Measurements from ENCODE around the gene EZH1. TPM values are rescaled to one million over a fixed set of nuclear protein-coding genes. Genes with fewer than 3 reads are reported as not detected.
A peak's percentile ranks its signal among the peaks of the same experiment; 100 is the strongest.

The EZH1 gene
- total and polyA plus RNA-seq, 2 experiments from 2014 or later, result 22.4 to 22.8 TPM

DNA sequence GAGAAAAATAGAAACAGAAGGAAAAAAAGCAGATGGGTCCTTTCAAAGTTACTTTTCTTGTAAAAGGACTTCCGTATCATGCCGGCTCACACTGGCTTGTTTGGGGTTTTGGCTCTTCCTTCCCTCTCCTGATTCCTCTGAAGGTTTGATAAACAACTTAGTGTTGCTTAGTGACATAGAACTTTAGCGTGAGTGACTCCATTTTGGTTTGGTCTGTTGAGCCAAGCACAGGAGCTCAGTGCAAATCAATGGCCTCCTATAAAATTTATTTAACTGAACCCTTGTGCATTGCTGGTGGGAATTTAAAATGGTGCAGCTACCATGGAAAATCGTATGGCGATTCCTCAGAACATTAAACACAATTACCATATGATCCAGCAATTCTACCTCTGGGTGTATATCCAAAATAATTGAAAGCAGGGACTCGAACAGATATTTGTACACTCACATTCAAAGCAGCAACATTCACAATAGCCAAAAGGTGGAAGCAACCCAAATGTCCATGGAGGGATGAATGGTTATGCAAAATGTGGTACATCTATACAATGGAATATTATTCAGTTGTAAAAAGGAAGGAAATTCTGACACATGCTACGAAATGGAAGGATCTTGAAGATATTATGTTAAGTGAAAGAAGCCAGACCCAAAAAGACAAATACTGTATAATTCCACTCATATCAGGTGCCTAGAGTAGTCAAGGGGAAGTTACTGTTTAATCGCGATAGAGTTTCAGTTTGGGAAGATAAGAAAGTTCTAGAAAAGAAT lies 86.8 kb downstream of the EZH1 start:
- Histone ChIP-seq H3K36me3 (ENCODE audit: low read depth) (peaks cover 9% of the 10 kb centered on the region), H3K27ac (no peak overlapping the region), H3K27me3 (replicated peaks; ENCODE audit: insufficient read depth) (no peaks in the 10 kb centered on the region), H3F3A (ENCODE audit: insufficient read depth) (peaks cover 39% of the 10 kb centered on the region), H3K9me2 (ENCODE audit: insufficient read depth) (no peaks in the 10 kb centered on the region), H3K79me2 (ENCODE audit: insufficient read depth) (peaks cover 24% of the 10 kb centered on the region), H3K9me3 (ENCODE audit: low read depth) (no peaks in the 10 kb centered on the region), H2AFZ (peak overlapping the region; percentile 93), H3K4me1 (ENCODE audit: insufficient read depth) (peaks cover 23% of the 10 kb centered on the region), H3K9ac (no peak overlapping the region), H4K20me1 (ENCODE audit: insufficient read depth) (no peaks in the 10 kb centered on the region), H3K4me2 (ENCODE audit: unreplicated experiment) (no peak overlapping the region), H3K4me3 (no peak overlapping the region)
- no peak for TF ChIP-seq EZH2 (IDR thresholded peaks at IDR 0.05; ENCODE audit: insufficient read depth, poor library complexity, severe bottlenecking)
- no peak for TF ChIP-seq EZH2phosphoT487 (IDR thresholded peaks at IDR 0.05; ENCODE audit: insufficient read depth, low read depth)
- 87 to 89% methylated on average over 9 of the region's 9 CpGs for WGBS, 2 experiments (ENCODE audit: low coverage in 1 of 2, low lambda C conversion rate in 2 of 2, missing lambda C conversion rate in 2 of 2)
- in situ Hi-C loops (cut with MboI), result no loop called here
- no peak for DNase-seq

DNA sequence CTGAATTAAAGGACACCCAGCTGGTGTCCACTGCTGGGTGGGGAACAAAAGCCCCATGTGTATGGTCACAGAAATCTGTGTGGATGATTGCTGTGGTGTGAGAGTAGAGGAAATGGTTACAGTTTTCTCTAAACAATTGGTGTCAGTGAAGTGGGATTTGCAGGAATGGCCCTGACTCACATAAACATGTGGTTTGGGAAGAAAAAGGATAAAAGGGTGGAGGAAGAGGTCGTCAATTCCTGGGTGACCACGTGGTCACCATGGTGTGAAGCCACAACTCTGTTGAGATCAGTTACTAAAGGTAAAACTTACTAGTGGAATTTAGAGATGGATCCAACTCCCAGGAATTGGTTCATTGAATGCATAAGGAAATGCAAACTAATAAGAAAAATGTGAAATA lies 89.3 kb downstream of the EZH1 start:
- no peak for TF ChIP-seq EZH2phosphoT487 (IDR thresholded peaks at IDR 0.05; ENCODE audit: insufficient read depth, low read depth)
- TF ChIP-seq EZH2 (IDR thresholded peaks at IDR 0.05; ENCODE audit: insufficient read depth, poor library complexity, severe bottlenecking), result no peak
- 0 out of 2 replicates have a peak overlapping the region, but pooled peaks have one; percentile 3 for H2AFZ ChIP-seq
- in situ Hi-C loops (cut with MboI), result no loop called here
- H4K20me1 ChIP-seq (ENCODE audit: insufficient read depth), result no peaks in the 10 kb centered on the region
- H3K9me3 ChIP-seq (ENCODE audit: low read depth), result no peaks in the 10 kb centered on the region
- H3K36me3 ChIP-seq (ENCODE audit: low read depth), result no peaks in the 10 kb centered on the region
- H3K9ac ChIP-seq, result no peak overlapping the region
- H3K4me1 ChIP-seq (ENCODE audit: insufficient read depth), result peaks cover 14% of the 10 kb centered on the region
- peak; percentile 55 for DNase-seq
- peak overlapping the region; percentile 2 for H3K4me2 ChIP-seq (ENCODE audit: unreplicated experiment)
- H3K4me3 ChIP-seq, result no peak overlapping the region
- peak overlapping the region; percentile 45 for H3K27ac ChIP-seq
- peaks cover 33% of the 10 kb centered on the region for H3F3A ChIP-seq (ENCODE audit: insufficient read depth)
- no peaks in the 10 kb centered on the region for H3K27me3 ChIP-seq (replicated peaks; ENCODE audit: insufficient read depth)
- 18 to 19% methylated on average over 2 of the region's 2 CpGs for WGBS, 2 experiments (ENCODE audit: low coverage in 1 of 2, low lambda C conversion rate in 2 of 2, missing lambda C conversion rate in 2 of 2)
- no peaks in the 10 kb centered on the region for H3K9me2 ChIP-seq (ENCODE audit: insufficient read depth)
- peaks cover 5% of the 10 kb centered on the region; the same call in 1 of the 2 replicates for H3K79me2 ChIP-seq (ENCODE audit: insufficient read depth)

DNA sequence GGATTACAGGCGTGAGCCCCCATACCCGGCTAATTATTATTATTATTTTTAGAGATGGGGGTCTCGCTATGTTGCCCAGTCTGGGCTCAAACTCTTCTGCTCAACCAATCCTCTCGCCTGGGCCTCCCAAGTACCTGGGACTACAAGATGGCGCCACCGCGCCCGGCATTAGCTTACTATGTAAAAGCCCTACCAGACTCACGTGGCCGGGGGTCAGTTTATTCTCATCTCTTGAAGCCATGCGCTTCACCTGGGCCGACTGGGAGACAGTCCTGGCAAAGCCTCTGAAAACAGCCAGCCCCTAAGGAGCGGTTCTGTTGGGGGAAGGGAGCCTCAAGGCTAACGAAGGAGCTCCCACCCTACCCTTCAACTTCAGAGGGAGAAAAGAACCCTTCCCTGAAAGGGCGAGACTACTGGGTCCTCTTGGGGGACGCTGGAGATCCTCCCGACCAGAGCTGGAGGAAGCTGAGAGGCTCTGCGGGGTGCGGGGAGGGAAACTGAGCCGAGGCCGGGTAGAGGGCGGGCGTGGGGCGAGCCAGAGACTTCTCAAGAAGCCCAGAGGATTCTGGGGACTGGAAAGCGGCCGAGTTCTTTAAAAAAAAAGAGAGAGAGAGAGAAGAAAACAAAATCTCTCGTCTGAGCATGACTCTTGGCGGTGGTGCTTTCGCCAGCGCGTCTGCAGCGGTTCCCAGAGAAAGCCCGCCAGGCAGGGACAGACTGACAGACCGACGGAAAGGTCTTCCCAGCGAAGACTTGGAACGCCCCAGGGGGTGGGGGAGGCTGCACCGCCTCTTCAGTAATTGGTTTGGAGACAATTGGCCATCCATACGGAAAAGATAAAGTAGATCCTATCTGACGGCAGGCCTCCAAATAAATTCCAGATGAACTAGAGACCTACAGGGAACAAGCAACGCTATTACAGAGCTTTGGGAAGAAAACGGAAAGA lies 91.4 kb downstream of the EZH1 start:
- Histone ChIP-seq H3K27me3 (replicated peaks; ENCODE audit: insufficient read depth) (no peaks in the 10 kb centered on the region), H3K27ac (peak overlapping the region; percentile 48), H3K4me2 (ENCODE audit: unreplicated experiment) (peak overlapping the region; percentile 86), H3K4me1 (ENCODE audit: insufficient read depth) (peaks cover 9% of the 10 kb centered on the region), H3K79me2 (ENCODE audit: insufficient read depth) (no peaks in the 10 kb centered on the region), H3K9me3 (ENCODE audit: low read depth) (no peaks in the 10 kb centered on the region), H4K20me1 (ENCODE audit: insufficient read depth) (no peaks in the 10 kb centered on the region), H3K9me2 (ENCODE audit: insufficient read depth) (no peaks in the 10 kb centered on the region), H3K4me3 (peak overlapping the region; percentile 66), H3K36me3 (ENCODE audit: low read depth) (no peaks in the 10 kb centered on the region), H3K9ac (peak overlapping the region; percentile 77), H3F3A (ENCODE audit: insufficient read depth) (peaks cover 29% of the 10 kb centered on the region), H2AFZ (peak overlapping the region; percentile 97)
- peak; percentile 87 for DNase-seq
- no peak for TF ChIP-seq EZH2 (IDR thresholded peaks at IDR 0.05; ENCODE audit: insufficient read depth, poor library complexity, severe bottlenecking)
- no peak for TF ChIP-seq EZH2phosphoT487 (IDR thresholded peaks at IDR 0.05; ENCODE audit: insufficient read depth, low read depth)
- WGBS, 2 experiments (ENCODE audit: low coverage in 1 of 2, low lambda C conversion rate in 2 of 2, missing lambda C conversion rate in 2 of 2), result 25% methylated on average over 42 of the region's 42 CpGs
- in situ Hi-C loops (cut with MboI), result no loop called here

DNA sequence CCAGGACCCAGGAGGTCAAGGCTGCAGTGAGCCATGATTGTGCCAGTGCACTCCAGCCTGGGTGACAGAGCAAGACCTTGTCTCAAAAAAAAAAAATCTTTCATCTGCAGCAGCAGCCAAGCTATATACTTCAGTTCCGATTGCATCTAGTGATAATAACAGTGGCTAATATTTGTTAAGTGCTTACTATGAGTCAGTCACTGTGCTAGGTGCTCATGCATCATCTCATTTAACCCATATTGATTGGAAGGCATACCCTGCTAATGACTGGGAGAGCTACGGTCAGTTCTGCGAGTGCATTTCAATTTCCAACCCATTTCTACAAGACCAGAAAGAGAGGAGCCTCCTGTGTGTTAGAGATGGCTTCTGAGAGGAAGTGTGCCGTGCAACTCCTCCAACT lies 93.4 kb downstream of the EZH1 start:
- no peak for TF ChIP-seq EZH2phosphoT487 (IDR thresholded peaks at IDR 0.05; ENCODE audit: insufficient read depth, low read depth)
- TF ChIP-seq EZH2 (IDR thresholded peaks at IDR 0.05; ENCODE audit: insufficient read depth, poor library complexity, severe bottlenecking), result no peak
- Histone ChIP-seq H3K9me3 (ENCODE audit: low read depth) (no peaks in the 10 kb centered on the region), H3K9ac (no peak overlapping the region), H3K27me3 (replicated peaks; ENCODE audit: insufficient read depth) (no peaks in the 10 kb centered on the region), H3F3A (ENCODE audit: insufficient read depth) (peaks cover 24% of the 10 kb centered on the region; the same call in 1 of the 2 replicates), H3K36me3 (ENCODE audit: low read depth) (no peaks in the 10 kb centered on the region), H2AFZ (no peak overlapping the region), H3K79me2 (ENCODE audit: insufficient read depth) (no peaks in the 10 kb centered on the region), H3K4me1 (ENCODE audit: insufficient read depth) (peaks cover 9% of the 10 kb centered on the region), H3K27ac (no peak overlapping the region), H3K9me2 (ENCODE audit: insufficient read depth) (no peaks in the 10 kb centered on the region), H3K4me3 (no peak overlapping the region), H3K4me2 (ENCODE audit: unreplicated experiment) (no peak overlapping the region), H4K20me1 (ENCODE audit: insufficient read depth) (no peaks in the 10 kb centered on the region)
- in situ Hi-C loops (cut with MboI), result no loop called here
- DNase-seq, result no peak
- 84 to 86% methylated on average over 4 of the region's 4 CpGs for WGBS, 2 experiments (ENCODE audit: low coverage in 1 of 2, low lambda C conversion rate in 2 of 2, missing lambda C conversion rate in 2 of 2)

Small RNA genes within 50 kb of the gene (microRNA-seq; reads per million reads assigned to microRNA genes)
- gene MIR6780A (ENCODE audit: borderline number of aligned reads), result not detected

Small RNA genes within 50 kb of the gene (small RNA-seq; reads per million reads assigned to genes)
- not detected for gene HMGN2P15 (ENCODE audit: low read depth, low replicate concordance)
- gene MIR6780A (ENCODE audit: low read depth, low replicate concordance), result not detected

Other genes starting within 250 kb of the EZH1 start
- gene NAGLU, start 208.8 kb downstream of the EZH1 start, total RNA-seq (2014; rRNA removed; shearing (Covaris generic)), result 68.1 and 83.1 TPM in 2 replicates
- 36.8 and 39.4 TPM in 2 replicates for gene NAGLU, start 208.8 kb downstream of the EZH1 start, polyA plus RNA-seq (2016; fragmentation: Nextera tagmentation; extraction: Ambion mirVana)
- gene HSD17B1, start 192.1 kb downstream of the EZH1 start, total RNA-seq (2014; rRNA removed; shearing (Covaris generic)), result 0.76 and 2.3 TPM in 2 replicates
- 2.6 and 3.0 TPM in 2 replicates for gene HSD17B1, start 192.1 kb downstream of the EZH1 start, polyA plus RNA-seq (2016; fragmentation: Nextera tagmentation; extraction: Ambion mirVana)
- 19.2 and 22.7 TPM in 2 replicates for gene COASY, start 182.9 kb downstream of the EZH1 start, total RNA-seq (2014; rRNA removed; shearing (Covaris generic))
- gene COASY, start 182.9 kb downstream of the EZH1 start, polyA plus RNA-seq (2016; fragmentation: Nextera tagmentation; extraction: Ambion mirVana), result 50.1 and 56.9 TPM in 2 replicates
- gene MLX, start 177.9 kb downstream of the EZH1 start, total RNA-seq (2014; rRNA removed; shearing (Covaris generic)), result 29.3 and 30.8 TPM in 2 replicates
- 37.0 and 39.3 TPM in 2 replicates for gene MLX, start 177.9 kb downstream of the EZH1 start, polyA plus RNA-seq (2016; fragmentation: Nextera tagmentation; extraction: Ambion mirVana)
- 8.2 and 8.9 TPM in 2 replicates for gene PSMC3IP, start 167.3 kb downstream of the EZH1 start, total RNA-seq (2014; rRNA removed; shearing (Covaris generic))
- gene PSMC3IP, start 167.3 kb downstream of the EZH1 start, polyA plus RNA-seq (2016; fragmentation: Nextera tagmentation; extraction: Ambion mirVana), result 11.1 and 12.0 TPM in 2 replicates
- gene RETREG3, start 135.7 kb downstream of the EZH1 start, total RNA-seq (2014; rRNA removed; shearing (Covaris generic)), result 54.8 and 66.7 TPM in 2 replicates
- 36.3 and 38.0 TPM in 2 replicates for gene RETREG3, start 135.7 kb downstream of the EZH1 start, polyA plus RNA-seq (2016; fragmentation: Nextera tagmentation; extraction: Ambion mirVana)
- 42.5 and 53.0 TPM in 2 replicates for gene TUBG1, start 135.4 kb downstream of the EZH1 start, total RNA-seq (2014; rRNA removed; shearing (Covaris generic))
- 91.4 and 95.3 TPM in 2 replicates for gene TUBG1, start 135.4 kb downstream of the EZH1 start, polyA plus RNA-seq (2016; fragmentation: Nextera tagmentation; extraction: Ambion mirVana)
- 12.1 and 14.4 TPM in 2 replicates for gene TUBG2, start 85.8 kb downstream of the EZH1 start, total RNA-seq (2014; rRNA removed; shearing (Covaris generic))
- gene TUBG2, start 85.8 kb downstream of the EZH1 start, polyA plus RNA-seq (2016; fragmentation: Nextera tagmentation; extraction: Ambion mirVana), result 29.8 and 30.9 TPM in 2 replicates
- 19.0 and 32.2 TPM in 2 replicates for gene PLEKHH3, start 68.0 kb downstream of the EZH1 start, total RNA-seq (2014; rRNA removed; shearing (Covaris generic))
- 6.4 and 7.5 TPM in 2 replicates for gene PLEKHH3, start 68.0 kb downstream of the EZH1 start, polyA plus RNA-seq (2016; fragmentation: Nextera tagmentation; extraction: Ambion mirVana)
- 1.1 and 3.5 TPM in 2 replicates for gene CCR10, start 63.2 kb downstream of the EZH1 start, total RNA-seq (2014; rRNA removed; shearing (Covaris generic))
- 1.6 and 2.5 TPM in 2 replicates for gene CCR10, start 63.2 kb downstream of the EZH1 start, polyA plus RNA-seq (2016; fragmentation: Nextera tagmentation; extraction: Ambion mirVana)
- 23.3 and 24.5 TPM in 2 replicates for gene CNTNAP1, start 62.5 kb downstream of the EZH1 start, total RNA-seq (2014; rRNA removed; shearing (Covaris generic))
- 3.2 and 3.6 TPM in 2 replicates for gene CNTNAP1, start 62.5 kb downstream of the EZH1 start, polyA plus RNA-seq (2016; fragmentation: Nextera tagmentation; extraction: Ambion mirVana)
- 3.7 TPM in 1 of 2 replicates, not detected in the other for gene RAMP2, start 16.2 kb upstream of the EZH1 start, total RNA-seq (2014; rRNA removed; shearing (Covaris generic))
- gene RAMP2, start 16.2 kb upstream of the EZH1 start, polyA plus RNA-seq (2016; fragmentation: Nextera tagmentation; extraction: Ambion mirVana), result 2.3 and 2.4 TPM in 2 replicates
- 93.0 and 96.0 TPM in 2 replicates for gene VPS25, start 28.4 kb upstream of the EZH1 start, total RNA-seq (2014; rRNA removed; shearing (Covaris generic))
- 103 TPM in 2 replicates for gene VPS25, start 28.4 kb upstream of the EZH1 start, polyA plus RNA-seq (2016; fragmentation: Nextera tagmentation; extraction: Ambion mirVana)
- 3.0 and 3.4 TPM in 2 replicates for gene WNK4, start 35.6 kb upstream of the EZH1 start, total RNA-seq (2014; rRNA removed; shearing (Covaris generic))
- 11.4 and 12.6 TPM in 2 replicates for gene WNK4, start 35.6 kb upstream of the EZH1 start, polyA plus RNA-seq (2016; fragmentation: Nextera tagmentation; extraction: Ambion mirVana)
- 39.1 and 48.0 TPM in 2 replicates for gene COA3, start 53.7 kb upstream of the EZH1 start, total RNA-seq (2014; rRNA removed; shearing (Covaris generic))
- 125 TPM in 2 replicates for gene COA3, start 53.7 kb upstream of the EZH1 start, polyA plus RNA-seq (2016; fragmentation: Nextera tagmentation; extraction: Ambion mirVana)
- not detected in 2 replicates for gene CNTD1, start 53.8 kb upstream of the EZH1 start, total RNA-seq (2014; rRNA removed; shearing (Covaris generic))
- gene CNTD1, start 53.8 kb upstream of the EZH1 start, polyA plus RNA-seq (2016; fragmentation: Nextera tagmentation; extraction: Ambion mirVana), result 0.14 and 0.71 TPM in 2 replicates
- 134 and 191 TPM in 2 replicates for gene BECN1, start 79.2 kb upstream of the EZH1 start, total RNA-seq (2014; rRNA removed; shearing (Covaris generic))
- 105 and 117 TPM in 2 replicates for gene BECN1, start 79.2 kb upstream of the EZH1 start, polyA plus RNA-seq (2016; fragmentation: Nextera tagmentation; extraction: Ambion mirVana)
- gene PSME3, start 88.4 kb upstream of the EZH1 start, total RNA-seq (2014; rRNA removed; shearing (Covaris generic)), result 88.1 and 104 TPM in 2 replicates
- 170 and 176 TPM in 2 replicates for gene PSME3, start 88.4 kb upstream of the EZH1 start, polyA plus RNA-seq (2016; fragmentation: Nextera tagmentation; extraction: Ambion mirVana)
- 0.13 and 0.22 TPM in 2 replicates for gene AOC2, start 99.5 kb upstream of the EZH1 start, total RNA-seq (2014; rRNA removed; shearing (Covaris generic))
- gene AOC2, start 99.5 kb upstream of the EZH1 start, polyA plus RNA-seq (2016; fragmentation: Nextera tagmentation; extraction: Ambion mirVana), result 0.09 and 0.14 TPM in 2 replicates
- gene AOC3, start 106.2 kb upstream of the EZH1 start, total RNA-seq (2014; rRNA removed; shearing (Covaris generic)), result 0.13 TPM in 1 of 2 replicates, not detected in the other
- gene AOC3, start 106.2 kb upstream of the EZH1 start, polyA plus RNA-seq (2016; fragmentation: Nextera tagmentation; extraction: Ambion mirVana), result 0.05 TPM in 1 of 2 replicates, not detected in the other
- gene G6PC1, start 155.8 kb upstream of the EZH1 start, total RNA-seq (2014; rRNA removed; shearing (Covaris generic)), result not detected in 2 replicates
- not detected in 2 replicates for gene G6PC1, start 155.8 kb upstream of the EZH1 start, polyA plus RNA-seq (2016; fragmentation: Nextera tagmentation; extraction: Ambion mirVana)
- 18.1 and 24.9 TPM in 2 replicates for gene AARSD1, start 219.4 kb upstream of the EZH1 start, total RNA-seq (2014; rRNA removed; shearing (Covaris generic))
- gene AARSD1, start 219.4 kb upstream of the EZH1 start, polyA plus RNA-seq (2016; fragmentation: Nextera tagmentation; extraction: Ambion mirVana), result 37.5 and 46.1 TPM in 2 replicates
- not detected in 2 replicates for gene PTGES3L, start 235.0 kb upstream of the EZH1 start, total RNA-seq (2014; rRNA removed; shearing (Covaris generic))
- gene PTGES3L, start 235.0 kb upstream of the EZH1 start, polyA plus RNA-seq (2016; fragmentation: Nextera tagmentation; extraction: Ambion mirVana), result 0.62 and 0.90 TPM in 2 replicates
- 6.4 and 8.0 TPM in 2 replicates for gene RUNDC1, start 235.5 kb upstream of the EZH1 start, total RNA-seq (2014; rRNA removed; shearing (Covaris generic))
- gene RUNDC1, start 235.5 kb upstream of the EZH1 start, polyA plus RNA-seq (2016; fragmentation: Nextera tagmentation; extraction: Ambion mirVana), result 7.6 and 9.3 TPM in 2 replicates

All from GM23248 (cell line).